Uterus (tissue), 2 donors: Measurements from ENCODE around the gene FBH1.

ENCODE experiments used
- CTCF ChIP-seq, 4 experiments: fragments of 200-600 bp in 2 of 4; fragments of 450-650 bp in 2 of 4; sonication (generic) in 2 of 4; IDR thresholded peaks; one replicate each; pipeline ENCODE4 v1.5.1; 2016 to 2019; ENCODE audit warnings: antibody characterized with exemption in 4 of 4, mild to moderate bottlenecking in 2 of 4, moderate library complexity in 1 of 4
- POLR2A ChIP-seq, 2 donors: fragments of 450-650 bp; IDR thresholded peaks; one replicate each; pipeline ENCODE4 v1.6.1; 2016; ENCODE audit warnings: antibody characterized with exemption in 2 of 2, mild to moderate bottlenecking in 1 of 2, moderate library complexity in 1 of 2

DNA sequence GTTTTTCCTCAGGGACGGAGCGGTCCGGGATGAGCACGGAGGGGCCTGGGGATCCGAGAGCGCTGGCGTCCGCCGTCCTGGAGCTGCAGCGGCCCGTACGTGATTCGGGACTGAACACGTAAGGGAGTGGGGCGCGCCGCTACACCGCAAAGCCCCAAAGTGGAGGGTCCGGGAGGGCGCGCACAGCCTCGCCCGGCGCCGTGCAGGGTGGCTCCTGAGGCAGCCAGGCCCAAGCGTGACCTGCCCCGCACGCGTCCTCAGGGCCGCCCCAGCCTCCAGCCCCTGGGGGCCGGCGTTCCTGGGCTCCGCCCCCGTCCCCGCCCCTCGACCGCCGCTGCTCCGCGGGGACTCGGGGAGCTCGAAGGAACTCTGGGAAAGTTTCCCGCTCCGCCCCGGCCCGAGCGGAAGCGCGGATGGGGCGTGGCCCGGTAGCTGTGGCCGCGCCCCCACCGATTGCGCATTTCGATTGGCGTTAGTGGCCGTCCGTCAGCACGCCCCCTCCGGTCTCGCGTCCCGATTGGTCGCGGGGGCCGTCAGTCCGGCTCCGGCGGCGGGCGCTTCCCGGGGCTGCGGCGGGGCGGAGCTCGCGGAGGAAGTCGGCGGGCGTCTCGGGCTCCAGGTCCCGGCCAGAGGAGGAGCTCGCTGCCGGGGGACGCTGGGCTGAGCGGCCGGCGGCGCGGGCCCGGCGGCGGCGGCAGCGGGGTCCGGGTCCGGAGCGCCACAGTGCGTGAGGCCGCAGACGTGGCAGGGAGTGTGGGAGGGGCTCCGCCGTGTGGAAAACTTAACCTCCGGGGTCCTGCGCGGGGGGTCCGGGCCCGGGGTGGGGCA, at the start of gene FBH1, which contains the start of gene ANKRD16:
- TF ChIP-seq CTCF (IDR thresholded peaks at IDR 0.05) = peak in 3 of 4 experiments; percentile 2 to 8 (median 7)
- TF ChIP-seq POLR2A (IDR thresholded peaks at IDR 0.05) = peak; percentile 65 to 78
